Measurements from ENCODE around the gene TIMM22. TPM values are rescaled to one million over a fixed set of nuclear protein-coding genes. Genes with fewer than 3 reads are reported as not detected.

Gene TIMM22
- total and polyA plus RNA-seq, 2 donors (not counting 3 experiments of a cell fraction or from before 2014, with no cell fraction given) = 19.0 to 19.6 TPM

DNA sequence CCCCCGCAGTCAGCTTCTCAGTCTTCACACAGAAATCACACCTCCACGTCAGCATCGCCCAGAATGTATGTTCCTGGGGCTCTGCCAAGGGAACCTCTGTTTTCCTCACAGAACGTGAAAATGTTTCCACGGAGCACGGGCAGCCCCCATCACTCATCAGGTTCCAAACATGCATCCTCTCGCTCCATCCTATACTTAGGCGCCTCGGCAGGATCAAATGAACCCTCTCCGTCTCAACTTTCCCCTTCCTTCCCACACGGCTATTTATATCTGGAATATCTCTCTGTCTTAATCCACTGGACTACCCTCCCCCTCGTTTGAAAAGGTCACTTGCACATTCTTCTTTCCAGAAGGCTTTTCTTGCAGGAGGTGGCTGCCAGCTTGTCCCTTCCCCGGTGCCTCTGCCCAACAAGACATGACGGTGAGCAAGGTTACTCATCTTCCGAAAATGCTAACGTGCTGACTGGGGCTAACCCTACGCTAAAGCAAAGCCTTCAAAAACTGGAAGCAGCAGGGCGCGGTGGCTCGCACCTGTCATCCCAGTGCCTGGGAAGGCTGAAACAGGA lies 39.0 kb upstream of the TIMM22 start:
- Histone ChIP-seq H3K27me3 (ENCODE audit: control insufficient read depth in 2 of 2, insufficient read depth in 2 of 2, low read length in 2 of 2) (no peaks in the 10 kb centered on the region), H3K4me3 (replicated peaks in 1 of 3; ENCODE audit: insufficient read depth in 1 of 3, low read depth in 1 of 3, low read length in 3 of 3) (no peak overlapping the region), H2AFZ (ENCODE audit: low read depth, low read length) (no peak overlapping the region), H3K9ac (replicated peaks; ENCODE audit: extremely low read depth, insufficient read depth, low read length) (no peak overlapping the region), H4K20me1 (replicated peaks; ENCODE audit: control insufficient read depth, extremely low read depth, insufficient read depth, low read length) (no peaks in the 10 kb centered on the region), H3K27ac (ENCODE audit: insufficient read depth, low read depth, low read length) (no peak overlapping the region), H3K36me3 (ENCODE audit: control insufficient read depth in 2 of 2, extremely low read depth in 1 of 2, insufficient read depth in 2 of 2, low read length in 2 of 2) (peaks cover 0 to 3% of the 10 kb centered on the region in 2 experiments), H3K9me1 (replicated peaks; ENCODE audit: control insufficient read depth, extremely low read depth, insufficient read depth, low read length) (no peaks in the 10 kb centered on the region), H3K79me2 (ENCODE audit: control insufficient read depth, insufficient read depth, low read length) (peaks cover 2% of the 10 kb centered on the region), H3K4me2 (ENCODE audit: insufficient read depth, low read length) (no peak overlapping the region), H3K9me3 (replicated peaks; ENCODE audit: control insufficient read depth, insufficient read depth, low read length) (no peaks in the 10 kb centered on the region), H3K4me1 (ENCODE audit: control insufficient read depth, extremely low read depth, insufficient read depth, low read length) (peaks cover 5% of the 10 kb centered on the region)
- FAIRE-seq = no peak
- dilution Hi-C loops (cut with MboI; ENCODE audit: extremely low pct_ligation_motif_present, low sequenced_read_pairs) = no loop called here
- DNase-seq (ENCODE audit: low read depth, low spot score) = no peak
- CTCF ChIA-PET = no interaction called here
- BruUV-seq (replicated peaks) = no TSS peak
- intact Hi-C loops (cut with micrococcal nuclease) = no loop called here
- POLR2A ChIA-PET = no interaction called here
- TF ChIP-seq JUN (IDR thresholded peaks at IDR 0.05; ENCODE audit: borderline replicate concordance, insufficient read depth, insufficient read length, low read depth) (no peak), FOS (IDR thresholded peaks at IDR 0.05; ENCODE audit: borderline replicate concordance, insufficient read depth, low read length) (no peak), EZH2 (IDR thresholded peaks at IDR 0.05; ENCODE audit: borderline replicate concordance, low read depth, low read length, severe bottlenecking) (no peak), MYC (IDR thresholded peaks at IDR 0.05; ENCODE audit: low read depth, low read length) (no peak), GATA2 (IDR thresholded peaks at IDR 0.05; ENCODE audit: insufficient read depth, insufficient read length, low read depth, low read length) (no peak), POLR2A (IDR thresholded peaks at IDR 0.05; ENCODE audit: low read depth, low read length) (no peak), POLR2AphosphoS5 (IDR thresholded peaks at IDR 0.05; ENCODE audit: insufficient read depth, low read depth, low read length) (no peak)
- TF ChIP-seq, protein P1, sequence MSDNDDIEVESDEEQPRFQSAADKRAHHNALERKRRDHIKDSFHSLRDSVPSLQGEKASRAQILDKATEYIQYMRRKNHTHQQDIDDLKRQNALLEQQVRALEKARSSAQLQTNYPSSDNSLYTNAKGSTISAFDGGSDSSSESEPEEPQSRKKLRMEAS (IDR thresholded peaks at IDR 0.05; ENCODE audit: insufficient read depth, insufficient read length) = no peak
- TF ChIP-seq, protein P2, sequence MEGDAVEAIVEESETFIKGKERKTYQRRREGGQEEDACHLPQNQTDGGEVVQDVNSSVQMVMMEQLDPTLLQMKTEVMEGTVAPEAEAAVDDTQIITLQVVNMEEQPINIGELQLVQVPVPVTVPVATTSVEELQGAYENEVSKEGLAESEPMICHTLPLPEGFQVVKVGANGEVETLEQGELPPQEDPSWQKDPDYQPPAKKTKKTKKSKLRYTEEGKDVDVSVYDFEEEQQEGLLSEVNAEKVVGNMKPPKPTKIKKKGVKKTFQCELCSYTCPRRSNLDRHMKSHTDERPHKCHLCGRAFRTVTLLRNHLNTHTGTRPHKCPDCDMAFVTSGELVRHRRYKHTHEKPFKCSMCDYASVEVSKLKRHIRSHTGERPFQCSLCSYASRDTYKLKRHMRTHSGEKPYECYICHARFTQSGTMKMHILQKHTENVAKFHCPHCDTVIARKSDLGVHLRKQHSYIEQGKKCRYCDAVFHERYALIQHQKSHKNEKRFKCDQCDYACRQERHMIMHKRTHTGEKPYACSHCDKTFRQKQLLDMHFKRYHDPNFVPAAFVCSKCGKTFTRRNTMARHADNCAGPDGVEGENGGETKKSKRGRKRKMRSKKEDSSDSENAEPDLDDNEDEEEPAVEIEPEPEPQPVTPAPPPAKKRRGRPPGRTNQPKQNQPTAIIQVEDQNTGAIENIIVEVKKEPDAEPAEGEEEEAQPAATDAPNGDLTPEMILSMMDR (IDR thresholded peaks at IDR 0.05; ENCODE audit: extremely low read depth in 1 of 2, insufficient read depth in 1 of 2, low read depth in 1 of 2, low read length in 2 of 2) = no peak
